ACHN (cell line): ENCODE measurements around the gene TMEM150B.
"Not testable (repeated sequence)": the region's sequence is repeated elsewhere in the genome, so short reads cannot be mapped to it uniquely, and the experiment has no call there.

Experiments
- DNase-seq: peaks from one replicate; pipeline ENCODE4 v3.0.0-alpha.2; 2015
- in situ Hi-C: cut with HindIII; loops from 2 replicates; pipeline ENCODE4 v1.10.0; 2017; ENCODE audit warnings: low sequenced_read_pairs, low pct_ligation_motif_present, low pct_unique_long_range_greater_than_20kb

The TMEM150B gene

DNA sequence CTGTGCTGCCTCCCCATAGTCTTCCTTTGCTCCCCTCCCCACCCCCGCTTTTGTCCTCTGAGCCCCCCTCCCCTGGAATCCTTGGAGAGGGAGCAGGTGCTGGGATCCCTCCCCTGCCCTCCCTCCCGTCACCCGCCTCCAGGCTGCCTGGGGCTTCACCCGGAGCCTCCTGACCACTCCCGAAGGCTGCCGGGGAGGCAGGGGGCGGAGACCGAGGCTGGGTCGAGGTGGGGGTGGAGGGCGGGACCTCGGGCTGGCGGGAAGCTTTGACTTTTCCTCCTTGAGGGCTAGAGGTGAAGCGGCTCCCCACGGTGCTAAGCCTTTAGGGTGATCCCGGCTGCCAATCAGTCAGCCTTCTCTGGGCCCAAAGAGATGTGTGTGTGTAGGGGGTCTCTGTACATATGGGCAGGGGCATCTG, 16.0 kb upstream of the TMEM150B start:
- in situ Hi-C loops: no loop called here
- peak; percentile 61 for DNase-seq

DNA sequence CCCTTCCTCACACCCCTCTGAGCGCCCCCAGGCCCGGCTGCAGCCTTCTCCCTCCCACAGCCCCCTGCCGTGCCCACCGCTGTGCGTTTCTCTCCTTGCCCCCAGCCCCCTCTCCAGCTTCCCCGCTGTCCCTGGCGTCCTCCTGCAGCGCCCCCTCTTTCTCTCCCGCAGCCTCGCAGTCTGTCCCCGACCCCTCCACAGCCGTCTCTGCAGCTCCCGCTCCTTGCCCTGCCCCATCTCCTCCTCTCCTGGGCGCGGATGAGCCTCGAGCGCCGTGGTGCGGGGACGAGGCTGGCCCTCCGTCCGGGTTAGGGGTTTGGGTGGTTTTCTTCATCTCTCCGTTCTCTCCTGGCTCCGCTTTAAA, 15.6 kb upstream of the TMEM150B start:
- in situ Hi-C loops: no loop called here
- peak; percentile 16 for DNase-seq

DNA sequence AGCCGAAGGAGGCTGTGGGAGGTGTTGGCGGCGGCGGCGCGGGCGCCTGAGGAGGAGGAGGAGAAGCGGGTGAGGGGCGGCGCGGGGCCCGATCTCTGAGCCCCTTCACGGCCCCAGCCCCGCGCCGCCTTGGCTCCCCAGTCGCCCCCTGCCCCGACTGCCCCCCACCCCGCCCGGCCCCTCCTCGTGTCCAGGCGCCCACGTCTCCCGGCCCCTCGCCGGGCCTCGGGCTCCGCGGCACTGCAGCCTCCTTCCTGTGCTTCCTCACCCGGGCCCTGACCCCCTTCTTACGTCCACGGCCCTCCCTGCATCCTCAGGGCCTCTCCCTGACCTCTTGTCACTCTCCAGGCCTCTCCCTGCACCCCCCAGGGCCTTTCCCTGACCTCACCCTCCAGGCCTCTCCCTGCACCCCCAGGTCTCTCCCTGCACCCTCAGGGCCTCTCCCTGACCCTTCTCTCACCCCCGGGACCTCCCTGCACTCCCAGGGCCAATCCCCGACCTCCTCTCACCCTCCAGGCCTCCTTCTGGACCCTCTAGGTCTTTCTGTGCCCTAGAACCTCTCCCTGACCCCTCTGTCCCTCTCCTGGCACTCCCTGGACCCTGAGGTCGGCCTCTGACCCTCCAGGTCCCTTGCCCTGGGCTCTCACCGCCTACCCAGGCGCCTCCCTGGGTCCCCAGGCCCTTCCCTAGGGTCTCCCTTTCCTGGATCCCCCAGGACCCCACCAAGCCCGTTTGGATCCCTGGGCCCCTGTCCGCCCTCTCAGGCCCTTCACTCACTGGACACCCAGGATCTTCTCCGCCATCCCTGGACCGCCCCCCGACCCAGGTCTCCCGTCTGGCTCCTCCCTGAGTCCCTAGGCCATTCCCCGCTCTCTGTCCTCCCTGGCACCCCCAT, 15.0 kb upstream of the TMEM150B start:
- no peak for DNase-seq
- in situ Hi-C loops: no loop called here

DNA sequence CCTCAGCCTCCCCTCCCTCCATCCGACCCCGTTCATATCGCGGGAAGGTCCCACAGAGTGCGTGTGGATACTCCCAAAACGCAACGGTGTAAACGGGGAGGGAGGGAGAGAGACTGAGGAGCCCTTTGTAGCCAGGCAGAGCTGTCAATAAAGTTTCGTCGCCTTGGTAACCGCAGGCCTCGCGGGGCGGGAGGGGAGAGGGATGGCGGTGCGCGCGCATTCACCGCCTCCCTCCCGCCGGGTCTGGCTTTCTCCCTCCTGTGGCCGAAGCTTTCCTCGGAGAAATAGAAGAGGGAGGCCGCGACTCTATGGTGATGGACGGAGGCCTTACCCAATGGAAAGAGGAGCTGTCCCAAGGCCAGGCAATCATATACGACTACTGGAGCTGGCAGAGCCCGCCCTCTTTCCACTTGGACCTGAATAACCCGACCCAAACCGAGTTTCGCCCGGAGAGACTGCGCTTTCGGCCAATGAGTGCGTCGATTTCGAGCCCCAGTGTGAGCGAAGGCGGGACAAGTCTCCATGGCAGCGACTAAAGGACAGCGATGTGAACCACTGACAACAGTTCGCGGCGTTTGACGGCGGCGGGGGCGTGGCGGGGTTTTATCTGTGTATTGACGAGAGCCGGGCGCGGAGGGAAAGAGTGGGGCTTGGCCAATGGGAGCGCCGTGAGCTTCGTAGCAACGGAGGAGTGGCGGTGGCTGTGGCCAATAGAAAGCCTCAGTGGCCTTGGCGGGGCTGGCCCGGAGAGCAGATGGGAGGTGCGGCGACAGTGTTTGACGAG, 14.2 kb upstream of the TMEM150B start, which contains the start of gene KMT5C:
KMT5C (plus strand) TSS at position 772 of the 784 bp plus-strand sequence. CDS start 2,061 bp downstream, outside the sequence.
- in situ Hi-C loops: no loop called here
- peak; percentile 99 for DNase-seq

DNA sequence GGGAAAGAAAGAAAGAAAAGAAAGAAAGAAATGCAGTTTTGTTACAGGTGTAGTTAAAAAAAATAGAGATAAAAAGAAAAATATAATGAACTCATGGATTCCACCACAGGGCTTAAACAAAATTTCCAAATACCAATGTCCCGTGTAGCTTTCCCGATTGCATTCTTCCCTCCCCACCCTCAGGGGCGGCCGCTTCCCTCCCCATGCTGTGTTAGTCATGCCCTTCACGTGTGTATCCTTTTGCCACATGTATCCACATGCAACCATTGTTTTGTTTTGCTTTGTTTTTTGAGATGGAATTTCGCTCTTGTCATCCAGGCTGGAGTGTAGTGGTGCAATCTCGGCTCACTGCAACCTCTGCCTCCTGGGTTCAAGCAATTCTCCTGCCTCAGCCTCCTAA, 11.0 kb upstream of the TMEM150B start:
- in situ Hi-C loops: no loop called here
- DNase-seq: no peak

DNA sequence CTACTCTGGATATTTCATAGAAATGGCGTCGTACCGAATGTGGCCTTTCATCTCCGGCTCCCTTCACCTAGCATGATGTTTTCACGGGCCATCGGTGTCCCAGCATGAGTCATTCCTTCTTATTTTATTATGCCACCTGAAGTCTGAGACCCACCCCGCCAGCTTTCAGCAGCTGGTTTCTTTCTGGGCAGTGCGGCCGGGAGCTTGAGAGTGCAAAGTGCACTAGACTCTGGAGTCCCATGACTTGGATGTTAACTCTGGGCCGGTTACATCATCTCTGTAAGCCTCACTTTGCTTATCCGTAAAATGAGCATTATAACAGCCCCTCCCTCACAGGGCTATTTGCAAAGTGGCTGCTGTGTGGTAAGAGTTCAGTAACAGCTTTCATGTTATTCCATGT, 8.7 kb upstream of the TMEM150B start:
- DNase-seq: no peak
- in situ Hi-C loops: no loop called here

DNA sequence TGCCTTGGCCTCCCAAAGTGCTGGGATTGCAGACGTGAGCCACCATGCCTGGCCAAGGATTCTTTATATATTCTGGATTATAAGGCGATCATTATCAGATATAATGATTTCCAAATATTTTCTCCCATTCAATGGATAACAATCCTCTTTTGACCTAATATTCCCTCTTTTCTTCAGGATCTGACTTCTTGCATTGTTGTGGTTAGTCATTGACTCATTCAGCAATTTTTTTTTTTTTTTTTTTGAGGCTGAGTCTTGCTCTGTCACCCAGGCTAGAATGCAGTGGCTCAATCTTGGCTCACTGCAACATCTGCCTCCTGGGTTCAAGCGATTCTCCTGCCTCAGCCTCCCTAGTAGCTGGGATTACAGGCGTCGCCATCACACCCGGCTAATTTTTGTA, 4.7 kb upstream of the TMEM150B start:
- in situ Hi-C loops: not testable (repeated sequence)
- DNase-seq: peak; percentile 31

DNA sequence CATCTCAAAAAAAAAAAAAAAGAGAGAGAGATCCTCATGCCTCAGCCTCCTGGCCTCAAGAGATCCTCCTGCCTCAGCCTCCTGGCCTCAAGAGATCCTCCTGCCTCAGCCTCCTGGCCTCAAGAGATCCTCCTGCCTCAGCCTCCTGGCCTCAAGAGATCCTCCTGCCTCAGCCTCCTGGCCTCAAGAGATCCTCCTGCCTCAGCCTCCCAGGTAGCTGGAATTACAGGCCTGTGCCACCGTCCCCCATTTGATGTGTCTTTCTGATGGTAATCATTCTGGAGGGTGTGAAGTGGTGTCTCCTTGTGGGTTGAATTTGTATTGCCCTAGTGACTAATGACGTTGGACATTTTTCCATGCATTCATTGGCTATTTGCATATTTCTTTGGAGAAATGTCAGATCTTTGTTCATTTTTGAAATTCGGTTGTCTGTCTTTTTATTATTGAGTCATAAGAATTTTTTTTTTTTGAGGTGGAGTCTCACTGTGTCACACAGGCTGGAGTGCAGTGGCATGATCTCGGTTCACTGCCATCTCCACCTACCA, 3.7 kb upstream of the TMEM150B start:
- in situ Hi-C loops, DNase-seq: not testable (repeated sequence)

DNA sequence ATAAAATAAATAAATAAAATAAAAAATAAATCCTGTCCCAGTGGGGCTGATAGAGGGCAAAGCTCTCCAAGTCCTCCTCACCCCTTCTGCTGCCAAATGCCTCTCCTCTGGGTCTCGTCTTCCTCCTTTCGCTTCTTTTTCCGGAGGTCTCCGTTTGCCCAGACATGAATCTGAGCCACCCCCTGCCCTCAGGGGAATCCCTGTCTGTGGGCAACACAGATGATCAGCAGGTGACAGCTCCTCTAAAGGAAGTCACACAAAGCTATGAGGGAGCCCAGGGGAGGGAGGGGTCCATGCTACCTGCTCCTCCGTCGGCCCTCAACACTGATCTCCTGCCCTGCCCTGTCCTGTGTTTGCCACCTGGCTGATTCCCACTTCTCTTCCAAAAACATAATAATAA, 479 bp downstream of the TMEM150B start:
- in situ Hi-C loops: no loop called here
- DNase-seq: no peak

DNA sequence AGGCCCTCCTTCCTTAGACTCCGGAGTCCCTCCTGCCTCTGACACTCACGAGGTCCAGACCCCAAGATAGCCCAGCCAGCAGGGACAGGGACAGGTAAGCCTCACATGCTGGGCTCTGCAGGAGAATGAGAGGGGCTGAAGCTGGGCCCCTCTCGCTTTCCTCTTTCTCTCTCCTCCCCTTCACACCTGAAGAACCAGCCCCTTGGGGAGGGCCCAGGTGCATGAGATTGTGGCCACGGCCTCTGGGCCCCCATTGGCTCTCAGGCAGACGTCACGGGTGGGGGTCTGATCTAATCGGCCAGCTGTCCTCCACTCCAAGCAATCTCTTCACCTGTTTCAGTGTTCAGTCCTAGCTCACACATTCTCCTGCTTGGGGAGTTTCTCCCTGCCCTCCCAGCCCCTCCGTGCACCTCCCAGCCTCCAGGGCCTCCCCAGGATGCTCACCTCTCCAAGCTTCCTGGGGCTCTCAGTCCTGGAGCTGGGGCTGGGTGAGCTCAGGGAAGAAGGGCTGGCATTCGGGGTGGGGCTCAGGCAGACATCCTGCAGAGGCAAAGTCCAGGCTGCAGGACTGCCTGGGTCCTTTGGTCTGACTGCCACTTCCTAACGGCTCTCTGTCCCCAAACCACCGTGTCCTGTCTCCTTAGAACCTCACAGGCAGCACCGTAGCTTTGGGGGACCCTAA, 2.8 kb downstream of the TMEM150B start:
- DNase-seq: no peak
- in situ Hi-C loops: no loop called here

DNA sequence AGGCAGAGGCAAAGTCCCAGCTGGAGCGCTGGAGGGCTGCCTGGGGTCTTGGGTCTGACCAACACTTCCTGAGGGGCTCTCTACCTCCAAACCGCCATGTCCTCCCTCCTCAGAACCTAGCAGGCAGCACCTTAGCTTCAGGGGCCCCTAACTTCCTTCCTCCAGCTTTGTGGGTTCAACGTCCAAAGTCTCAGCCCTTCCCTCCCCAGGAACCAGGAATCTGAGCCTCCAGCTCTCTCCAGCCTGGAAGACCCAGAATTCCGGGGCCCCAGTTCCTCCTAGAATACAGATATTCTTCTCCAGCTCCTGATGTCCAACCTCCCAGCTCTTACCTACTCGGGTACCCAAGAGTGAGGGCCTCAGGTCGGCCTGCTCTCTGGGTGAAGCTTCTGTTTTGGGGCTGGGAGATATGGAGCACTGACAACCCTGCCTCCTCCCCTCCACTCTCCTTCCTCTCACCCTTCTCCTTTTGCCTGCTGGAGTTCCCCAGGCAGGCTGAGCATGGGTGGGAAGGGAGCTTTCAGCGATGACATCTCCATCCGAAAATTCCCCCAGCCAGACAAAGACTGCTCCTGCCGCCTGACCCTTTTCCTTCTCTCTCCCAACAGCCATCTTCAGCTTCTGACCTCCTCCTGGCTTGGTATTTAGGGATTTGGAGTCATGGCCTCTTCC, 3.5 kb downstream of the TMEM150B start:
- in situ Hi-C loops: no loop called here
- DNase-seq: no peak

DNA sequence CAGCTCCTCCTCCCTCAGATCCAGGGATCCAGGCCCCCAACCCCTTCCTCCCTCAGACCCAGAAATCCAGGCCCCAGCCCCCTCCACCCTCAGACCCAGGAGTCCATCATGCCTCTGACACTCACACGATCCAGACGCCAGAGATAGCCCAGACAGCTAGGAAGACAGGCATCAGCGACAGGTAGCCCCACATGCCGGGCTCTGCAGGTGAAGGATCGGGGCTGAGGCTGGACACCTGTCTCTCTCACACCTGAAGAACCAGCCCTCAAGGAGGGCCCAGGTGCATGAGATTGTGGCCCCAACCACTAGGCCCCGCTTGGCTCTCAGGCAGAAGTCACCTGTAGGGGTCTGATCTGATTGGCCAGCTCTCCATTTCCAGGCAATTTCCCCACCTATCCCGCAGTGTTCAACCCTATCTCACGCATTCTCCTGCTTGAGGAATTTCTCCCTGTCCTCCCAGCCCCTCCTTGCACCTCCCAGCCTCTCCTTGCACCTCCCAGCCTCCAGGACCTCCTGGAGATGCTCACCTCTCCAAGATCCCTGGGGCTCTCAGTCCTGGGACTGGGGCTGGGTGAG, 4.2 kb downstream of the TMEM150B start:
- DNase-seq: no peak
- in situ Hi-C loops: no loop called here

DNA sequence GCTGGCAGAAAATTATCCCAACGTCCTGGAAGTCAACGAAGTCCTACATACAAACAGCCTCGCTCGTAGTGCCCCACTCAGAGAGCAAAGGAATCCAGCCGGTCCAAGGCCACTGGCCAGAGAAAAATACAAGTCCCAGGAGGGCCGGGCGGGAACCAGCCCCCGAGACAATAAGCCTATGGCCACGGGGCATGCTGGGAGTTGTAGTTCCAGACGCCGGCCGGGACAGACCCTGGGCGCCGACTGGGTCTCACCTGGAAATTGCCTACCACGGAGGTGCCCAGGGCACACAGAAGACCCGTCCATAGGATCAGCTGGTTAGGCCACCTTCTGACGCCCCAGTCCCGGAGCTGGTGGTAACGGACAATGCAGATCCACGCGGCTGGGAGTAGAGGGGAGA, 5.4 kb downstream of the TMEM150B start:
- no peak for DNase-seq

DNA sequence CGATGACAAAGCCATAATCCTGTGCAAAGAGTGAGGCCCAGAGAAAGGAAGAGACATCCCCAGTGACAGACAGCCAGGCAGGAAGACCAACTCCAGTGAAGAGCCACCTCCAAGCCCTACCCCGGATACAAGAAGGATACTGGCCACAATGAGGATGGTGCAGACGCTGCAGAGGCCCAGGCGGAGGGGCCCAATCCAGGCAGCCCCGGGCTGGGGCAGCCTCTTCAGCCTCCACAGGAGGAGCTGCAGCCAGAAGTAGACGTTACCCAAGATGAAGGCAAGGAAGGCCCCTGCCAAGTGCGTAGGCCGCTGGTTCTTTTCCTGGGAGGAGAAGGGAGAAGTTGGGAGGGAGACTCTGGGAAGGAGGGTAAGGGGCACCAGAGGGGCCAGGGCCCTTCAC, 8.5 kb downstream of the TMEM150B start:
- in situ Hi-C loops: no loop called here
- no peak for DNase-seq

More for the DNA sequence above, 5.4 kb downstream of the TMEM150B start:
- in situ Hi-C loops: no loop called here

DNA sequence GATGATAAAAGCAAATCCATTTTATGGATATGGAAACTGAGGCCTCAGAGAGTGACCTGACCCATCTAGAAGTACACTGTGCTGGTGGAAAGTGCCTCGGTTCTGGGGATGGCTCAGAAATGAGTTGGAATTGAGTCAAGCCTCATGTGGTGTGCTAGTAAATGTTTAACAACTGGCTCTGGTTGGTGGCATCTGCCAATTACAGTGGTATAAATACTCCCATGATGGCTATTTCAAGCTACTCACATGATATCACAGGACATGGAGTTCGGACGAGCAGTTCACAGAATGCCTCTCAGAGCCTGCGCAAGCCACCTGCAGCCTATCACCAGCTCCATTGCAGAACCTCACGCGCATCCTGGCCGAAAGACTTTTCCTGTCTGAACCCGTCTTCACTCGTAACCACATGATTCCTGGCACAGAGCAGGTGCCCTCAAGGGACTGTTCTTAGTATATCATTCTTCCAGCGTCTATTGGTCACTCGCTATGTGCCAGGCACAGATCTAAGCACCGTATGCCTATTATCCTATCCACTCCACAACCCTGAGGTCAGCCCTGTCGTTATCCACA, 9.1 kb downstream of the TMEM150B start:
- in situ Hi-C loops: no loop called here
- DNase-seq: no peak

DNA sequence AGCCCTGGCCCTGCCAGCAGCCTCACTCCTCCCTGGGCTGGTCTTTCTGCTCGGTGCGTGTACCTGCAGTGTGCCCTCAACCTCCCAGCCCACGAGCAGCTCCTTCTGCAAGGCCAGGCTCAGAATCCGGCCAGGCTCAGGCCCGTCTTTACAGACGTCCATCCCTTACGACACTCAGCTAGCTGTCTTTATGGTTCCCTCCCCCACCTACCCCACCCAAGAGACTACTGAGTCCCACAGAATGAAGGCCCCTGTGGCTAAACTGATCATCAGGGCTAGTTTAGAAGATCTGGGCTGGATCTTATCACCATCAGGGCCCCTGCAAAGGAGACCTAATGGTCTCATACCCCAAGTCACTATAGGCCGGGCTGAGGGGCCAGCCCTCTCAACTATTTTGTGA, 10.7 kb downstream of the TMEM150B start:
- DNase-seq: no peak
- in situ Hi-C loops: no loop called here

DNA sequence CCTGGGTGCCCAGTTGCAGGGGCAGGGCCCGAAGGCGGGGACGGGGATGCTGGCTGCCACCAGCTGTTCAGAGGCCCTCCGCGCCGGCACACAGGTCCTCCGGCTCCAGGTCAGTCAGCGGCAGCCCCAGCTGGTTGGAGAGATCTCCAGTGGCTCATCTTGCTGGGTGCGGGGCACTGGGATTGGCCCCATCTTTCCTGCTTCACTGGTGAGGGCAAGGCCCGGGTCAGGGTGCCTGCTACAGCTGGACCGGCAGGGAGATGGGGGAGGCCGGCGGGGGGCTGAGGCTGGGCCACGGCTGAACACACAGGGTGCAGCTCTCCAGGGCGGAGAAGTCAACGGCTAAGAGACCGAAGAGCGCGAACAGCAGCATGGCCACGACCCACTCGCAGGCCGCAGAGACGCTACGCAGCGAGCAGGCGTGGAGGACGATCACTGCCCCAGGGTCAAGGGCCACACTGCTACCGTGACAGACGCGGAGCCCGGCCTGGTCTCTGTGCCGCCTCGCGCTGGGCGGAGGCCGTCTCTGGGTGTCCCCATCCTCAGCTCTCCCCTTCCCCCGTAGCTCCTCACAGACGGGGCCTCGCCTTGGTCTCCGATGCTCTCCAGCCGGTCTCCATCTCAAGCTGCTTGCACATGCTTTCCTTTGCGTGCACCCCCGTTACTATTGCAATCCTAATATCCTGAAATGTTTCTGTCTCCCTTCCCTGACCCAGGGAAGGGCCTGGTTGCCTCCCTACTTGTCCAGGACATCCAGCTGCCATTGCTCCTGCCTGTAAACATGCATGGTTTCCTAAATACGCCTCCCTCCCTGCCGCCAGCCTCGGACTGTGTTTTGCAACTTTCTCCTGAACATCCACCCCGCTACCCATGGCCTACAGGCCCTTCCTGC, 12.3 kb downstream of the TMEM150B start:
- DNase-seq: no peak
- in situ Hi-C loops: no loop called here
